ENCODE results near the gene FARS2.

The FARS2 gene

DNA sequence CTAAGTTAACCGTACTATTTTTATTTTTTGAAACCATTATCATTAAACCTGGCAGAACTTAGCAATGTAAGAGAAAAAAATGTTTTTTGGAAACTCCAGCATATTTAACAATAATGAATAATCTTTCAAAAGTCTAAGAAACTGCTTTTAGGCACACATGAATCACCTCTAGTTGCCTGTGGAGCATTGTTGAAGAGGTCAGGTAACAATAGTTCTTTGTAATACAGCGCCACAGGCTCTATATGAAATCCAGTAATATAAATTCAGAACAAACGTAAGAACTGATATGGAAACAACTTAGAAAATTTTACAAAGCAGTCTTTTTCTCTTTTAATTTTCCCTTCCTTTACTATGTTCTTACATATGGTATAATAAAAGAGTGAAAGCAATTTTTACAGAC, 10.9 kb upstream of the FARS2 start:
- no peak for DNase-seq

GRCh38 chr6:5250911-5251310, 10.4 kb upstream of the FARS2 start:
- DNase-seq = no peak

- DNase-seq = no peak
These were observed 4.4 kb upstream of the FARS2 start for GRCh38 chr6:5256952-5257351.

- no peak for DNase-seq
These were observed 3.9 kb upstream of the FARS2 start for GRCh38 chr6:5257400-5257799.

DNA sequence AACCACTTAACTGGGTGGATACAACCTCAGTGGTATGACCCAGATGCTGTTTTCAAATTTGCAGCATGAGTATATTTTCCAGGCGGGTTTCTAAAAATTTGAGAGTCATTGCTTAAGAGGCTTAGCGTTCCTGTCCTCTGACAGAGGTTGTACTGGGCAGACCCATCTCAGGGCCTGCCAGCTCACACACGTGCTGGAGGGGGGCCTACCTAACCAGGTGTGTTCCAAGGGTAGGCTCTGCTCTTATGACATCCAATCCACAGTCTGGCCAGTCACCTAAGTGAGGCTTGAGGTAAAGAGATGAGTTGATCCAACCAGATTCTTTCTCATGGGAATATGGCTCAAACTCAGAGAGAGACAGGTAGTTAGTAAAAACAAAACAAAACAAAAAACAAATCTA, 1.9 kb upstream of the FARS2 start:
- no peak for DNase-seq

- peak; percentile 51 for DNase-seq
These were observed 1.1 kb upstream of the FARS2 start for GRCh38 chr6:5260111-5260620.

- DNase-seq = no peak
These were observed 314 bp downstream of the FARS2 start for GRCh38 chr6:5261545-5262109.

DNA sequence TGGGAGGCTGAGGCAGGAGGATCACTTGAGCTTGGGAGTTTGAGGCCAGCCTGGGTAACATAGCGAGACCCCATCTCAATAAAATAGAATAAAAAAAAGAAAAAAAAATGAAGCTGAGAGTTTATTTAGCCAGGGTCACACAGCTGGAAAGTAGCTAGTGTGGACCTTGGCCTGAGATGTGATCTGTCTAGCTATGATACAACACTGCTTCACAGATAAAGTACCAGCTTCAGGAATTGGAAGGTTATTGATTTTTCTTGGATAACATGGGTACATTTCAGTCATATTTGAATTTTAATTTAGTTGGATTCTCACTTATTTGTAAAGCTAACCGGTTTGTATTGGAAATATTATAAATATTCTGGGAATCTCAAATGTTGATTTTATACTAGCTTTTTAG, 5.1 kb downstream of the FARS2 start:
- no peak for DNase-seq

DNA sequence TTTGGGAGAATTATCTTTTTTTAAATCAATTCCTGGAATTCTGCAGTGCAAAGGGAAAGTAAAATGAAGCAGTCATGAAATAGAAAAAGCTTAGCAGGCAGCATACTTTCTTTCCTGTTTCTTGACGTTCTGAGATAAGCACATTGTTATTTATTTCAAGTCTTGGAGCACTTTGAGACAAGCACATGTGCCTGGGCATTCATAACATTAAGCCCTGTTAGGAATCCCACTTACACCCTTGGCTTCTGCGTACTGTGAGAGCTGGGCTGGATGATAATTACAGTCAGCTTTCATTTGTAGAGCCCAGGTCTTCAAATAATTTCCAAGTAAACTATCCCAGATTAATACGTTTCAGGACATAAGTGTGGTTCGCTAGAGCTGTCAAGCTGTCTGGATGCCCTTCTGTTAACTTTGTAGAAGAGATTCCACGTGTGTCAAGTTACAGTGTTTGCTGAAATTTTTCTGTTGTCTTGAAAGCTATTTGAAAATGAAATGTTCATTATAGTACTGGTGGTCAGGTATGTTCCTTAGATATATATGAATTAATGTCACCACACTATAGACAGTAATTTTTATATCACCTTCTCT, 8.9 kb downstream of the FARS2 start:
- no peak for DNase-seq

DNA sequence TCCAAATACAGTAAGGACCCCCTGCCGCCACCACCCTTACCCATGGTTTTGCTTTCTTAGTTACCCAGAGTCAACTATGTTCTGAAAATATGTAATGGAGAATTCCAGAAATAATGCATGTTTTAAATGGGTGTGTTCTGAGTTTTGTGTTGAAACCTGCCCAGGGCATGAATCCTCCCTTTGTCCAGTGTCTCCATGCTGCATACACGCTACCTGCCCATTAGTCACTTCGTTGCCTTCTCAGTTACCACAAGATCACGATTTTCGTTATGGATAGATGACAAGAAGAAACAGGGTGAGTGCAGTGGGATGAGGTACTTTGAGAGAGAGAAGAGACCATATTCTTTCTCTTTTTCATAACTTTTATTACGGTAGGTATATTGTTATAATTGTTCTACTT, 10.6 kb downstream of the FARS2 start:
- no peak for DNase-seq

DNA sequence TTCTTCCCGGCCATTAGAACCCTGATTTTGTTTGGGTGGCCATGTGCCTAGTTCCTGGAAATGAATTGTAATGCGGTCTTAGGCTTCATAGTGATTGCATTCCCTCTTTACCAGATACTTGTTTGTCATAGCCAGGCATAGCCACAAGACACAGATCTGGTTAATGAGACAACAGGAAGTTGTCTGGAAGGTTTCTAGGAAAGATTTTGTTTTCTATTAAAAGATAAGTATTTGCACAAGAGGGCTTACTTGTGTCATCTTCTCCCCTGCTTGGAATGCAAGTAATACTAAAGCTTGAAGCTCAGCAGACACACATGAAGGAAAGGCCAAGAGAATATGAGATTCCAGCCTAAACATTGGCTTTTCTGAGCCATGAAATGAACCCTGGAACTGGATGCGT, 12.9 kb downstream of the FARS2 start:
- DNase-seq = no peak

DNA sequence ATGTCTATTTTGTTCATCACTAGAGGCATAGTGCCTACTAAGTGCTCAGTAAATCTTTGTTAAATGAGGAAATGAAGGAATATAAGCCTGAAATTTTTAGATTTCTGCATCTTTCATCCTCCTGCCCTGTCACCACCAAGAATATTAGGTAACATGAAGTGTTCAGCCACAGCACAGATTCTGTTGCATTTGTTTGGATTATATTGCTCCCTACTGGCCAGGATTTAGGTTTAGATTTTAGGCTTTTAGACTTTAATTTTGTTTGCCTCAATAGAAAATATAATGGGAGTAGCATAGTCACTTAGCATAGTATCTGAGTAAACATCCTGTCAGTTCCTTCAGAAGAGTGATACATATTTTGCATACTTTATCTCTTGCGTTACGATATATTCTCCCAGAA, 14.2 kb downstream of the FARS2 start:
- DNase-seq = no peak

DNA sequence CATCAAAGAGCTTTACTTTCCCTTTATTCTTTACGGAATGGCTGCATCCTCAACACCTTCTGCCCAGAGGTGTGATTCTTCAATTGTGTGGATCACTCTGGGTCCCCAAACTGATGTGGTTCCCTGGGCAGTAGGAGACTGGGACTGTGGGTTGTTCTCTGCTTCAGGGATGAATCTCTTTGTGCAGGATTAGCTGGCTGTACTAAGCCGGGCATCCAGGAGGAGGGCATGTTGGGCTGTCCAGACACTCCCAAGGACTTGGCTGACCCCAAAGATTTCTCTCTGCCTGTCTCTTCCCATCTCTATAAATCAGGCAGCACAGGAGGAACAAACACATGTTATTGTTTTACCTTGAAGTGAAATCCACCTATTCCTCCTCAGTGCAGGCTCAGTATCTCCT, 15.3 kb downstream of the FARS2 start:
- DNase-seq = no peak

- no peak for DNase-seq
These were observed 16.3 kb downstream of the FARS2 start for GRCh38 chr6:5277589-5277988.

GRCh38 chr6:5278047-5278446, 16.7 kb downstream of the FARS2 start:
- no peak for DNase-seq

DNA sequence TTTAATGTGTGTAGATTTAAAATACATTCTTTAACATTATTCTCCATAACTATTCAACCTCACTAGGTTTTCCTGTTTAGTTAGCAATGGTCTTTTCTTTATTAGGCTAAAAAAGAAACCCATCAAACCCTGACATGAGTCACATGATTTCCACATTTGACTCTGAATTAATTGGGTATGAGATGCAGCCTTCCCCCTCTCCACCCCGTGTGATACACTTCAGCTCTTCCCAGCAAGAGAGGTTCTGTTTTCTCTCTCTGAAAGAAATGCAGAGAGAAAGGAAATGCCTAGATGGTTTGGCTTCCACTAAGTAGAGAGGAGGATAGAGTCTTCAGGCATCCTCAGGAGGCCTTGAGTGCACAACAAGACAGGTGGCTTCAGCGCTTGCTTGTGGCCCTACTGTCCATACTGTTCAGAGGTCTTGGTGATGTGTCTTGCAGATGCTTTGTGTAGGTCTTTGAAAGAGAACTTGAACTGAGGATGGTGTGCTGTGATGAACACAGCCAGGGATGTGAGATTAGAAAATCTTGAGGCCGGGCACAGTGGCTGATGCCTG, 17.3 kb downstream of the FARS2 start:
- DNase-seq = no peak

DNA sequence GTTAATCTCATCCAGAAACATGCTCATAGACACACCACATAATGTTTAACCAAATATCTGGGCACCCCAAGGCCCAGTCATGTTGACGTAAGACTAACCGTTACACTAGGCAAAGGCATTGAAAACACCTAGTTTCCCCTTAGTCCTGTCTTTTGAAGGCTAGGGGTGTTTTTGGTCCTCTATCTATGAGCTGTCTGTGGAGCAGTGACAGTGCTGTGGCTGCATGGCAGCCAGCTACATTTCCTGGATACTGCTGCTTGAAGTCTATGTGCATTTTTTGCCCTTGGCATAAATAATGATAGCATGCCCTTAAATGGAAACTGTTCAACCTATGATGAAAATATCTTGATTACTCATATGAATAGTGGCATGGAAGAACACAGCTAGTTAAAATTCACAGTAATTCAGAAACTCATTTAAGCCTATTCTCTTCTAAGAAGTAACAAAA, 18.6 kb downstream of the FARS2 start:
- no peak for DNase-seq

DNA sequence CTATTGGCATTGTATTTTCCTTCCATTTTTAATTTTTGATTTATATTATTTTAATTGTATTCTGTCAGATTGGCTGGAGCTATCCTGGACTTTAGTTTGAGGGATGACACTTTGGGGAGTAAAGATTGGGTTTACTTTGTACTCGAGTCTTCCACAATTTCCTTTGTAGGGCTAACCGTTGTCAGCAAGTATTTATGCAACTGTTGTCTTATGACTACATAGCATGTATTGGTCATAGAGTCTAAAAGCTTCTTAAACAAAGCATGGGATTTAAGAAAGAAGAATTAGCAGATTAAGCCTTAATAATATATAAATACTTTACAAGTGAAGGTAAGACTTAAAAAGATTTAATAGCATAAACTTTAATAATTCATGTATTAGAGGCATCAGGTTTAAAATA, 19.6 kb downstream of the FARS2 start:
- DNase-seq = no peak

DNA sequence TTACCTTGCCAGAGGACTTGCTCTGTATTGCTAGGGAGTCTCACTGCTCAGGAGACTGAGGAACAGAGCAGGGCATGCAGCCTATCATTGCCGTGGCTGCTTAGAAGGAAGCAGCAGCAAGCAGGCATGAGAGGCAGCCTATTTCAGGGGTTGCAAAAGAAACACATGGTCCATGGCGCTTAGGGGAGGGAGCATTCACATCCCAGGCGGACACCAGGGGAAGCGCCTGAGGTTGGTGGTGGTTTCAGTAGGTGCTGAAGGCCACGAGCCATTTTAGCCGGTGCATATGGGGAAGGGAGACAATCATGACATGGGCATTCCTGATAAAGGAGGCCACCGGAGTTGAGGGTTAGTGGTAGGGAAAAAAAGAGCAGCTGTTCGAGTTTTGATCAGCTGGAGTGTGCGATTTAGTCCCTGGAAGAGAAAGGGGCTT, 20.9 kb downstream of the FARS2 start:
- DNase-seq = no peak

DNA sequence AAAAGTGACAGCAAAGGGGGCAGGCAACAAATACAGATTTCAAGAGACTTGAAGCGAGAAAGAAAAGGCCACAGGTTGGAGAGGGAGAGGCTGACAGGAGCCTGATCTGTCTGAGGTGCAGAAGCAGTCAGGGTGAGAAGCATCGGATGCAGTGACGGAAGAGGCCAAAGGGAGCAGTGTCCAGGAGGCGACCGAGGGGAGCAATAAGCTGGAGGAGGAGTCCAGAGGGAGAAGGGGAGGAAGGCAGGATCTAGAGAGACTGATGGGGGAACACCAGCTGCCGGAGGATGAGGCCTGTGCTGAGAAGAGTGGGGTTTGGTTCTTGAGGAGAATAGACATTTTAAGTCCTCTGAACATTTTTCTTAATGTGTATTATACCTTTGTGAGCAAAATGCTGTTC, 23.8 kb downstream of the FARS2 start:
- DNase-seq = no peak

- DNase-seq = no peak
These were observed 24.2 kb downstream of the FARS2 start for GRCh38 chr6:5285526-5285925.

DNA sequence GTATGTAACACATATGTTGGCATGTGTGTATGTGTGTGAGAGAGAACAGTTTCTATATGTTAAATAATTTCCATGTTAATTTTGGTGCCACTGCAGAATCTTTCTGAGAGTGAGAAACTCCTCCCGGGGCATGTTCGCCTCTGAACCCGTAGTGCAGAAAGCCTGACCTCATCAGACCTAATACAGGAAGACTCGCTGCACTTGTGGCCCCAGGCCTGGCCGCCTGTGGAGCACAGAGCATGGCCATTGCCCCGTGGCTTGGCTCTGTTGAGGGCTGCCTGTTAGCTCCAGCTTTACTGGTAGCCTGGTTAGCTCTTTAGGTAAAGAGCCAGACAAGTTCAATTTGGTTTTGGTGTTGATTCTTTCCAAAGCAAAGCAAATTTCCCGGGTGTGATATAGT, 25.5 kb downstream of the FARS2 start:
- no peak for DNase-seq

GRCh38 chr6:5287205-5287965, 26.1 kb downstream of the FARS2 start:
- DNase-seq = no peak

DNA sequence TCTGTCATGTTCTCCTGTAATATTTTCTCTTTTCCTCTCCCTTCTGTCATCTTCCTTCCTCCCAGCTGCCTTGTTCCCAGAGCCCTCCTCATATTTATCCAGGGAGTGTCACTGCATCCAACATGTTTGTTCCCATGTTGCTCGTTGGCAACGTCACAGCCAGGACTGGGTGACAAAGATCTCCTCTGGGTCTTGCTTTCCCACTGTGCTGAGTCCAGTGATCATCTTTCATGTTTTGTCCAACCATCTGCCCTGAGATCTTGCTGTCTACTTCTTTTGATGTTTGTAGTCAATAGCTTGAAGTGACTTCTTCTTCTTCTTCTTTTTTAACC, 26.6 kb downstream of the FARS2 start:
- no peak for DNase-seq

Data from NCI-H510A (cell line).